KMS-11 (cell line): Measurements from ENCODE around the gene RCBTB2.

Experiments
- H2AFZ ChIP-seq: fragments of 200-600 bp; sonication (generic); 2 replicates; pipeline ENCODE4 v1.6.1; 2016; ENCODE audit warnings: antibody characterized with exemption, mixed run types, low read depth
- H3K27ac ChIP-seq: fragments of 200-600 bp; sonication (generic); 2 replicates; pipeline ENCODE4 v1.6.1; 2016; ENCODE audit warnings: mild to moderate bottlenecking, mixed run types
- H3K27me3 ChIP-seq: fragments of 200-600 bp; sonication (generic); 2 replicates; pipeline ENCODE4 v1.6.1; 2017; ENCODE audit warnings: mild to moderate bottlenecking, low read depth, mixed run types, moderate library complexity; ENCODE audit not compliant: insufficient read depth
- H3K36me3 ChIP-seq: fragments of 200-600 bp; sonication (generic); 2 replicates; pipeline ENCODE4 v1.6.1; 2017; ENCODE audit warnings: mild to moderate bottlenecking, mixed run types; ENCODE audit not compliant: insufficient read depth
- H3K4me1 ChIP-seq: fragments of 200-600 bp; sonication (generic); 2 replicates; pipeline ENCODE4 v1.6.1; 2016; ENCODE audit warnings: mild to moderate bottlenecking, low read depth, mixed run types; ENCODE audit not compliant: poor library complexity, severe bottlenecking
- H3K4me2 ChIP-seq: fragments of 200-600 bp; sonication (generic); 2 replicates; pipeline ENCODE4 v1.7.0; 2016; ENCODE audit warnings: mild to moderate bottlenecking, mixed run types
- H3K4me3 ChIP-seq: fragments of 200-600 bp; sonication (generic); IDR thresholded peaks from 2 replicates; pipeline ENCODE4 v1.6.1; 2017; ENCODE audit warnings: low read depth, low read length, mixed read lengths; ENCODE audit not compliant: insufficient read depth
- H3K79me2 ChIP-seq: fragments of 200-600 bp; sonication (generic); 2 replicates; pipeline ENCODE4 v1.6.1; 2016; ENCODE audit warnings: low read depth, mixed run types; ENCODE audit not compliant: insufficient read depth
- H3K9ac ChIP-seq: fragments of 200-600 bp; sonication (generic); 2 replicates; pipeline ENCODE4 v1.6.1; 2016; ENCODE audit warnings: mild to moderate bottlenecking, mixed run types
- H4K20me1 ChIP-seq: fragments of 200-600 bp; sonication (generic); 2 replicates; pipeline ENCODE4 v1.6.1; 2016; ENCODE audit warnings: mild to moderate bottlenecking, mixed run types; ENCODE audit not compliant: insufficient read depth
- TF ChIP-seq, protein P1 (sequence below): fragments of 200-600 bp; sonication (generic); conservative IDR thresholded peaks from 2 replicates; pipeline ENCODE4 v1.6.1; 2017; ENCODE audit warnings: low read depth, mild to moderate bottlenecking, antibody characterized with exemption, low read length, moderate library complexity, mixed read lengths

RCBTB2 gene

DNA sequence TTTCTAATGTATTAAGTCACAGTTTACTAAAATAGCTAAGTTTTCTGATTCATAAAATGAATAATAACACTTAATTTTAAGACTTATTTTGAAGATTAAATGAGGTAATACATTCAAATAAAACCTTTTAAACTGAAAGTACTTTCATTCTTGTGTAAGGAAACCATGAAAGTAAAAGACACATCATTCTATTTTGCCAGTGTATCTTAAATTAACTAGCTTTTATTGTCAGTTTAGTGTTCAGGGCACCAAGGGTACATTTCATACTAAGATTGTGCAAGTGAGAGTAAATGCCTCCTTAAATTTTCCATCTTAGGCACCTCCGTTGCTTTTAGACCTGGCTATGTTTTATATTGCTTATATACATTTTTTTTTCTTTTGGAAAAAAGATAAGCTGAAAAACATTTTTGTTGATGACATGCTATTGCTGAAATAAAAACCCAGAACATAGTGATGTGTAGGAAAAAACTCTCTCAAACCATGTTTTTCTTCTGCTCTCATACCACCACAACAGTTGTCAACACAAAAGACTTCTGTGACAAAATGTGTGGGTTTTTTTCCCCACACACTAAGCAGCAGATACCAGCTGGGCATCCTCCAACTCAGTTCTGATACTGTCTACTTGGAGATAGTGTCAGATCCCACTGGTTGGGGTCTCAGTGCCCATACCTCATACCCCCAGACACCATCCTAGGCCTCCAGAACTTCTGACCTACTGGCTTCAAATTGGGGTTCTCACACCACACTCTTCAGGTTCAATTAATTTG lies 89.3 kb downstream of the RCBTB2 start:
- no peak overlapping the region for H3K9ac ChIP-seq
- no peak overlapping the region for H3K4me3 ChIP-seq
- H3K27ac ChIP-seq: no peak overlapping the region
- no peaks in the 10 kb centered on the region for H3K4me1 ChIP-seq
- H3K27me3 ChIP-seq: no peaks in the 10 kb centered on the region
- no peak overlapping the region for H2AFZ ChIP-seq
- no peak overlapping the region for H3K4me2 ChIP-seq
- no peaks in the 10 kb centered on the region for H4K20me1 ChIP-seq
- TF ChIP-seq, protein P1, sequence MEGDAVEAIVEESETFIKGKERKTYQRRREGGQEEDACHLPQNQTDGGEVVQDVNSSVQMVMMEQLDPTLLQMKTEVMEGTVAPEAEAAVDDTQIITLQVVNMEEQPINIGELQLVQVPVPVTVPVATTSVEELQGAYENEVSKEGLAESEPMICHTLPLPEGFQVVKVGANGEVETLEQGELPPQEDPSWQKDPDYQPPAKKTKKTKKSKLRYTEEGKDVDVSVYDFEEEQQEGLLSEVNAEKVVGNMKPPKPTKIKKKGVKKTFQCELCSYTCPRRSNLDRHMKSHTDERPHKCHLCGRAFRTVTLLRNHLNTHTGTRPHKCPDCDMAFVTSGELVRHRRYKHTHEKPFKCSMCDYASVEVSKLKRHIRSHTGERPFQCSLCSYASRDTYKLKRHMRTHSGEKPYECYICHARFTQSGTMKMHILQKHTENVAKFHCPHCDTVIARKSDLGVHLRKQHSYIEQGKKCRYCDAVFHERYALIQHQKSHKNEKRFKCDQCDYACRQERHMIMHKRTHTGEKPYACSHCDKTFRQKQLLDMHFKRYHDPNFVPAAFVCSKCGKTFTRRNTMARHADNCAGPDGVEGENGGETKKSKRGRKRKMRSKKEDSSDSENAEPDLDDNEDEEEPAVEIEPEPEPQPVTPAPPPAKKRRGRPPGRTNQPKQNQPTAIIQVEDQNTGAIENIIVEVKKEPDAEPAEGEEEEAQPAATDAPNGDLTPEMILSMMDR: no peak
- H3K79me2 ChIP-seq: no peaks in the 10 kb centered on the region
- no peaks in the 10 kb centered on the region for H3K36me3 ChIP-seq
